Subcutaneous abdominal adipose tissue (tissue), 5 donors: ENCODE measurements around the gene TBX3.

Source experiments
- H3K27ac ChIP-seq: one replicate; pipeline ENCODE4 v1.7.0; 2013; ENCODE audit warnings: low read depth, mild to moderate bottlenecking, inconsistent platforms, low read length, moderate library complexity
- H3K27me3 ChIP-seq, 5 donors: one replicate each; pipeline ENCODE4 v1.7.0; 2013; ENCODE audit warnings: low read length in 5 of 5, inconsistent platforms in 1 of 5; ENCODE audit not compliant: control insufficient read depth in 5 of 5, insufficient read depth in 4 of 5
- H3K36me3 ChIP-seq, 5 donors: one replicate each; pipeline ENCODE4 v1.7.0; 2013; ENCODE audit warnings: low read length in 5 of 5; ENCODE audit not compliant: control insufficient read depth in 5 of 5, insufficient read depth in 5 of 5
- H3K4me1 ChIP-seq, 5 donors: one replicate each; pipeline ENCODE4 v1.7.0; 2013; ENCODE audit warnings: low read length in 5 of 5, mild to moderate bottlenecking in 3 of 5, moderate library complexity in 1 of 5; ENCODE audit not compliant: control insufficient read depth in 5 of 5, insufficient read depth in 5 of 5
- H3K4me3 ChIP-seq, 5 donors: one replicate each; pipeline ENCODE4 v1.7.0; 2013; ENCODE audit warnings: low read length in 5 of 5, low read depth in 1 of 5
- H3K9ac ChIP-seq, 5 donors: one replicate each; pipeline ENCODE4 v1.7.0; 2013; ENCODE audit warnings: low read length in 5 of 5, mild to moderate bottlenecking in 4 of 5, moderate library complexity in 3 of 5
- H3K9me3 ChIP-seq, 5 donors: one replicate each; pipeline ENCODE4 v1.7.0; 2013; ENCODE audit warnings: low read length in 5 of 5; ENCODE audit not compliant: control insufficient read depth in 5 of 5
- donor health status: healthy.
- donor health status: healthy.
- donor health status: healthy.
- donor health status: healthy.
- donor health status: healthy.

Gene TBX3

DNA sequence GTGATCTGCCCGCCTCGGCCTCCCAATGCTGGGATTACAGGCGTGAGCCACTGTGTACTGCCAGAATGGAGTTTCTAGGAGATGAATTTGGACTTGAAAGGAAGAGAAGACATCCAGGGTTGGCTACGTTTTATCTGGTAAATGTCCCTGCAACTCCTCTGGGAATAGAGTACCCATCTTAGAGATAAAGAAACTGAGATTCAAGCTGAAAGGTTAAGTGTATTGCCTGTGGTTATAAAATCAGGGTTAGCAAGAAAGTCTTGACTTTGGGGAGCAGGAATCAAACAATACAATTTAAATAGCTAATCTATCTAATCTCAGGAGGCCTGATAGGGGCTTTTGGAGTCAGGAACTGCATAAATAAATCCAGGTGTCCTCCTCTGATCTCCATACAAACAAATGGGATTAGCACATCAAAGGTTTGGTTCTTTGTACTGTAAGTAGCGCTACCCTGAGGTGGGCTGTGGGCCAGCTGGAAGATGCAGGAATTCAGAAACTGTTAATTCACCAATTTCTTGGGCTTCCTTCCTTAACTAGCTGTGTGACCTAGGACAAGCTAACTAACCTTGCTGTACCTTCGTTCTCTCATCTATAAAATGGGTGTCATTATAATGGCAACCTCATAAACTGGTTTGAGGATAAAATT is 45.1 kb downstream of the TBX3 start:
- no peaks in the 10 kb centered on the region for H3K9me3 ChIP-seq
- H3K4me1 ChIP-seq = no peaks in the 10 kb centered on the region
- H3K9ac ChIP-seq = no peak overlapping the region
- H3K27ac ChIP-seq = no peak overlapping the region
- H3K4me3 ChIP-seq = no peak overlapping the region
- H3K27me3 ChIP-seq = peaks cover 0 to under 1% (median 0%) of the 10 kb centered on the region in 5 donors
- H3K36me3 ChIP-seq = no peaks in the 10 kb centered on the region

- Histone ChIP-seq H3K36me3 (no peaks in the 10 kb centered on the region), H3K27ac (no peak overlapping the region), H3K9ac (no peak overlapping the region), H3K4me3 (no peak overlapping the region), H3K9me3 (no peaks in the 10 kb centered on the region), H3K4me1 (no peaks in the 10 kb centered on the region), H3K27me3 (no peaks in the 10 kb centered on the region)
Observed at GRCh38 chr12:114636723-114637480, 47.1 kb downstream of the TBX3 start.

- peaks cover 0 to 8% (median 0%) of the 10 kb centered on the region in 5 donors for H3K27me3 ChIP-seq
- H3K4me3 ChIP-seq = no peak overlapping the region
- H3K9ac ChIP-seq = no peak overlapping the region
- H3K27ac ChIP-seq = no peak overlapping the region
- no peaks in the 10 kb centered on the region for H3K9me3 ChIP-seq
- no peaks in the 10 kb centered on the region for H3K4me1 ChIP-seq
- no peaks in the 10 kb centered on the region for H3K36me3 ChIP-seq
Observed at GRCh38 chr12:114631242-114631641, 52.7 kb downstream of the TBX3 start.

GRCh38 chr12:114628199-114628598 is 55.8 kb downstream of the TBX3 start:
- Histone ChIP-seq H3K9me3 (no peaks in the 10 kb centered on the region), H3K27ac (no peak overlapping the region), H3K4me1 (no peaks in the 10 kb centered on the region)

GRCh38 chr12:114627393-114627792 is 56.6 kb downstream of the TBX3 start:
- Histone ChIP-seq H3K36me3 (no peaks in the 10 kb centered on the region), H3K27ac (no peak overlapping the region), H3K9me3 (no peaks in the 10 kb centered on the region), H3K27me3 (peaks cover 0 to 8% (median 0%) of the 10 kb centered on the region in 5 donors), H3K4me1 (no peaks in the 10 kb centered on the region), H3K9ac (no peak overlapping the region), H3K4me3 (no peak overlapping the region)

More at GRCh38 chr12:114628199-114628598, 55.8 kb downstream of the TBX3 start:
- H3K27me3 ChIP-seq = peaks cover 0 to 8% (median 0%) of the 10 kb centered on the region in 5 donors
- H3K9ac ChIP-seq = no peak overlapping the region
- no peak overlapping the region for H3K4me3 ChIP-seq
- H3K36me3 ChIP-seq = no peaks in the 10 kb centered on the region

DNA sequence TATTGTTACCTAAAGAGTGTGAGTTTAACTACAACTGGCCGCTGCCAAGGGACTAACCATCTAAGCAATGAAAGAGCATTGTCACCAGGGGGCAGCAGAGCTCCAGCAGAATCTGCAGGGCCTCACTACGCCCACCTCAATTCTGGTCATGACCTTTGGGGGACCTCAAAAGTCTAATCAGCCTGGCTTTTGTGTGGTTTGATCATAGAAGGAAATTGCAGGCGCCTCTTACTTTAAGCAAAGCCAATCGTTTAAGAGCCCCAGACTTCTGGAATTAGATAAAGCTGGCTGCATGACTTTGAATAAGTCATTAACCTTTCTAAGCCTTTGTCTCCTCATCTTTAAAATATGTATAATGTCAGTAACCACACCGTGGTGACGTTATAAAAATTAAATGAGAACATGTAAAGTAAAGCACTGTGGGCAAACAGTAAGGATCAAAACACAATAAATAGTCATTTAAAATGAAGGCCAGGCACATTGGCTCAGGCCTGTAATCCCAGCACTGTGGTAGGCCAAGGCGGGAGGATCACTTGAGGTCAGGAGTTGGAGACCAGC is 58.6 kb downstream of the TBX3 start:
- peaks cover 0 to 1% (median 0%) of the 10 kb centered on the region in 5 donors for H3K4me1 ChIP-seq
- no peaks in the 10 kb centered on the region for H3K36me3 ChIP-seq
- H3K27me3 ChIP-seq = peaks cover 0 to 3% (median 0%) of the 10 kb centered on the region in 5 donors
- H3K9ac ChIP-seq = no peak overlapping the region
- peaks cover 0 to 6% (median 5%) of the 10 kb centered on the region in 5 donors for H3K9me3 ChIP-seq
- no peak overlapping the region for H3K4me3 ChIP-seq
- no peak overlapping the region for H3K27ac ChIP-seq

DNA sequence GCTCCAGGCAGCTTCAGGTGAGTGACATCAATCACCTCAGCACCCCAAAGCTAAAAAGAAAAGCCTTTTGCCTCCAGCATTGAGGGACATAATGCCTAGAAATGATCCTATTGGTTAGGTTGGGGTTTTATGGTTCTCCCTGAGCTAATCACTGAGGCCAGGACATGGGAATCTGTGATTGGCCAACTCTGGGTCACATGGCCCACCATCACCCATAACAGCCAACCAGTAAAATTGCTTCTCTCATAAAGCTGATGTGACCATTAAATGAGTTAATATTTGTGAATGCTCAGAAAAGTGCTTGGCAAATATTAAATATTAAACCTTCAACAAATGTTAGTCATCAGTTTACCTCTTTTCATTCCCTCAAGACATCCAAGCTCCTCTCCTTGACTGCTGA is 60.2 kb downstream of the TBX3 start:
- Histone ChIP-seq H3K4me1 (peaks cover 0 to 1% (median 0%) of the 10 kb centered on the region in 5 donors), H3K27ac (no peak overlapping the region), H3K4me3 (no peak overlapping the region), H3K27me3 (peaks cover 0 to 7% (median 0%) of the 10 kb centered on the region in 5 donors), H3K9me3 (peaks cover 0 to 6% (median 5%) of the 10 kb centered on the region in 5 donors), H3K36me3 (no peaks in the 10 kb centered on the region), H3K9ac (no peak overlapping the region)
